BLaER1 (cell line): ENCODE measurements around the gene NSMF.
A peak's percentile ranks its signal among the peaks of the same experiment; 100 is the strongest.

Source experiments
- H3K27ac ChIP-seq: shearing (Covaris generic); formaldehyde crosslinking; 2 replicates; pipeline ENCODE4 v1.8.1; 2022
- H3K27me3 ChIP-seq: shearing (Covaris generic); formaldehyde crosslinking; 2 replicates; pipeline ENCODE4 v1.8.1; 2022
- H3K36me3 ChIP-seq: shearing (Covaris generic); formaldehyde crosslinking; 2 replicates; pipeline ENCODE4 v1.8.1; 2022
- H3K4me1 ChIP-seq: shearing (Covaris generic); formaldehyde crosslinking; 2 replicates; pipeline ENCODE4 v1.8.1; 2022
- H3K4me2 ChIP-seq: shearing (Covaris generic); formaldehyde crosslinking; 2 replicates; pipeline ENCODE4 v1.8.1; 2022
- H3K4me3 ChIP-seq: shearing (Covaris generic); formaldehyde crosslinking; 2 replicates; pipeline ENCODE4 v1.8.1; 2022
- H3K9ac ChIP-seq: shearing (Covaris generic); formaldehyde crosslinking; 2 replicates; pipeline ENCODE4 v1.8.1; 2022
- H3K9me3 ChIP-seq: shearing (Covaris generic); formaldehyde crosslinking; 2 replicates; pipeline ENCODE4 v1.8.1; 2022
- H4K20me1 ChIP-seq: shearing (Covaris generic); formaldehyde crosslinking; 2 replicates; pipeline ENCODE4 v1.8.1; 2022
- Cebpa-rat ChIP-seq: shearing (Covaris generic); IDR thresholded peaks from 2 replicates; pipeline ENCODE4 v1.8.1; 2022

NSMF gene

GRCh38 chr9:137499858-137500661 is 40.9 kb upstream of the NSMF start:
- no peaks in the 10 kb centered on the region for H4K20me1 ChIP-seq
- no peak overlapping the region for H3K9ac ChIP-seq

GRCh38 chr9:137499416-137499815 is 40.3 kb upstream of the NSMF start:
- Histone ChIP-seq H3K27me3 (no peaks in the 10 kb centered on the region), H3K9me3 (peaks cover 4% of the 10 kb centered on the region; the same call in 1 of the 2 replicates), H4K20me1 (no peaks in the 10 kb centered on the region), H3K9ac (no peak overlapping the region), H3K4me2 (no peak overlapping the region), H3K4me1 (peaks cover 16% of the 10 kb centered on the region), H3K36me3 (peaks cover 12% of the 10 kb centered on the region; the same call in 1 of the 2 replicates), H3K4me3 (no peak overlapping the region), H3K27ac (no peak overlapping the region)
- no peak for TF ChIP-seq Cebpa-rat

More at GRCh38 chr9:137499858-137500661, 40.9 kb upstream of the NSMF start:
- Histone ChIP-seq H3K4me3 (no peak overlapping the region), H3K4me1 (peaks cover 16% of the 10 kb centered on the region), H3K27ac (no peak overlapping the region), H3K36me3 (peaks cover 12% of the 10 kb centered on the region; the same call in 1 of the 2 replicates), H3K9me3 (no peaks in the 10 kb centered on the region), H3K4me2 (peak overlapping the region; percentile 24; the same call in 1 of the 2 replicates), H3K27me3 (no peaks in the 10 kb centered on the region)
- TF ChIP-seq Cebpa-rat, result no peak

- H3K9ac ChIP-seq, result no peak overlapping the region
- H3K27me3 ChIP-seq, result no peaks in the 10 kb centered on the region
- TF ChIP-seq Cebpa-rat, result no peak
- H3K4me1 ChIP-seq, result peaks cover 16% of the 10 kb centered on the region
- H3K4me2 ChIP-seq, result no peak overlapping the region
- peaks cover 9% of the 10 kb centered on the region for H3K9me3 ChIP-seq
- H3K4me3 ChIP-seq, result no peak overlapping the region
- H4K20me1 ChIP-seq, result no peaks in the 10 kb centered on the region
- peaks cover 12% of the 10 kb centered on the region; the same call in 1 of the 2 replicates for H3K36me3 ChIP-seq
- H3K27ac ChIP-seq, result no peak overlapping the region
These were observed 39.6 kb upstream of the NSMF start for GRCh38 chr9:137498720-137499150.

- no peak for TF ChIP-seq Cebpa-rat
- Histone ChIP-seq H3K36me3 (peaks cover 12% of the 10 kb centered on the region; the same call in 1 of the 2 replicates), H3K4me1 (peaks cover 16% of the 10 kb centered on the region)
These were observed 39.0 kb upstream of the NSMF start for GRCh38 chr9:137497921-137498719.

GRCh38 chr9:137496601-137497375 is 37.7 kb upstream of the NSMF start:
- Histone ChIP-seq H3K27me3 (no peaks in the 10 kb centered on the region), H3K4me3 (no peak overlapping the region), H3K4me1 (peaks cover 16% of the 10 kb centered on the region), H3K27ac (no peak overlapping the region), H4K20me1 (no peaks in the 10 kb centered on the region), H3K36me3 (peaks cover 13% of the 10 kb centered on the region; the same call in 1 of the 2 replicates), H3K9me3 (peaks cover 16% of the 10 kb centered on the region), H3K9ac (no peak overlapping the region), H3K4me2 (no peak overlapping the region)
- TF ChIP-seq Cebpa-rat, result no peak

More at GRCh38 chr9:137497921-137498719, 39.0 kb upstream of the NSMF start:
- Histone ChIP-seq H3K27ac (no peak overlapping the region), H4K20me1 (no peaks in the 10 kb centered on the region), H3K27me3 (no peaks in the 10 kb centered on the region), H3K9me3 (peaks cover 16% of the 10 kb centered on the region), H3K4me3 (no peak overlapping the region), H3K9ac (no peak overlapping the region), H3K4me2 (no peak overlapping the region)

GRCh38 chr9:137494550-137495351 is 35.6 kb upstream of the NSMF start:
- no peak for TF ChIP-seq Cebpa-rat
- no peaks in the 10 kb centered on the region for H4K20me1 ChIP-seq
- peaks cover 14% of the 10 kb centered on the region; the same call in 1 of the 2 replicates for H3K36me3 ChIP-seq
- no peak overlapping the region for H3K27ac ChIP-seq
- H3K4me1 ChIP-seq, result peaks cover 16% of the 10 kb centered on the region
- H3K4me3 ChIP-seq, result no peak overlapping the region
- peaks cover 16% of the 10 kb centered on the region for H3K9me3 ChIP-seq
- no peak overlapping the region for H3K4me2 ChIP-seq
- no peaks in the 10 kb centered on the region for H3K27me3 ChIP-seq
- H3K9ac ChIP-seq, result no peak overlapping the region

GRCh38 chr9:137494104-137494544 is 35.0 kb upstream of the NSMF start:
- Histone ChIP-seq H3K4me3 (no peak overlapping the region), H3K4me2 (no peak overlapping the region), H3K27me3 (no peaks in the 10 kb centered on the region), H3K27ac (no peak overlapping the region), H4K20me1 (no peaks in the 10 kb centered on the region), H3K4me1 (peaks cover 17% of the 10 kb centered on the region), H3K36me3 (peaks cover 13% of the 10 kb centered on the region; the same call in 1 of the 2 replicates), H3K9me3 (peaks cover 16% of the 10 kb centered on the region), H3K9ac (no peak overlapping the region)
- TF ChIP-seq Cebpa-rat, result no peak

- H3K27me3 ChIP-seq, result no peaks in the 10 kb centered on the region
- TF ChIP-seq Cebpa-rat, result no peak
- H3K9me3 ChIP-seq, result peaks cover 16% of the 10 kb centered on the region
- H3K4me1 ChIP-seq, result peaks cover 18% of the 10 kb centered on the region
- no peak overlapping the region for H3K4me3 ChIP-seq
- H3K9ac ChIP-seq, result no peak overlapping the region
- no peaks in the 10 kb centered on the region for H4K20me1 ChIP-seq
- no peak overlapping the region for H3K27ac ChIP-seq
- no peak overlapping the region for H3K4me2 ChIP-seq
- H3K36me3 ChIP-seq, result peaks cover 13% of the 10 kb centered on the region; the same call in 1 of the 2 replicates
These were observed 34.4 kb upstream of the NSMF start for GRCh38 chr9:137493364-137494103.
